HG03025 (cell line): ENCODE measurements around the gene EML2.
"Not testable (repeated sequence)": the region's sequence is repeated elsewhere in the genome, so short reads cannot be mapped to it uniquely, and the experiment has no call there.

Experiments used
- ATAC-seq: cut with Tn5 transposase; IDR thresholded peaks from one replicate; pipeline ENCODE4 v1.9.1; 2021; ENCODE audit warnings: mild to moderate bottlenecking, moderate library complexity; ENCODE audit not compliant: unreplicated experiment, low FRiP score

Gene EML2

DNA sequence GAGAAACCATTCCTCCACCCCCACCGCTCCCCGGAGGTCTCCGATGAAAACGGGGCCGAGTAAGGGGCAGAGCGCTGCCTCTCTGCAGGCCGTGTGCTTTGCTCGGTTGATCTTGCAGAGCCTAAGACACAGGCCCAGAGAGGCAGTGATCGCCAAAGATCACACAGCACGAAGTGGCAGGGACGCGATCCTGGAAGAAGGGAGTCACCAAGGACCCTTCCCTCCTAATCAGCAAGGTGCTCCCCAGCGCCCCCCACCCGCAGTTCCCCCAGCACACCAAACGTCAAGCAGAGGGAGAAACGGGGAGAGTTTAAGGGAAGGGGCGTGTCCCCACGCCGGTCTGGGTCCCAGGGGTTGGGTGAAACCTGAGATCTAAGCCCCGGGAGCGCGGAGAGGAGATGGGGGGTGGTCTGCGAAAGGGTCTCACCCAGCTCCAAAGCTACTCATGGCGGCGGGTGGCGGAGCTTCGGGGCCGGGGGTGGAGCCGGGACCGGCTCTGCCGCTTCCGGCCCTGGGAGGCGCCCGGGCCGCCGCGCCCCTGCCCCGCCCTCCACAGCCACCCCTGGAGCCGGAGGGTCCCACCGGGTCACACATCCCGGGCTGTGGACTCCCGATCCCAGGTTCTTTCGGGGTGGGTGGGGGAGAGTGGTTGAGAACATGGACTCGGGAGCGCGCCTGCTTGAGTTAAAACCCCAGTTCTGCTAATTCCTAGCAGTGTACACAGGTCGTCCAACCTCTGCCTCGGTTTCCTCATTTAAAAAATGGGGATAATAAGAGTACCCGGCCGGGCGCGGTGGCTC, at the start of gene EML2:
EML2 (minus strand) TSS at position 468 of the 800 bp plus-strand sequence; CDS start at position 447, 21 bp downstream.
- ATAC-seq: no peak

DNA sequence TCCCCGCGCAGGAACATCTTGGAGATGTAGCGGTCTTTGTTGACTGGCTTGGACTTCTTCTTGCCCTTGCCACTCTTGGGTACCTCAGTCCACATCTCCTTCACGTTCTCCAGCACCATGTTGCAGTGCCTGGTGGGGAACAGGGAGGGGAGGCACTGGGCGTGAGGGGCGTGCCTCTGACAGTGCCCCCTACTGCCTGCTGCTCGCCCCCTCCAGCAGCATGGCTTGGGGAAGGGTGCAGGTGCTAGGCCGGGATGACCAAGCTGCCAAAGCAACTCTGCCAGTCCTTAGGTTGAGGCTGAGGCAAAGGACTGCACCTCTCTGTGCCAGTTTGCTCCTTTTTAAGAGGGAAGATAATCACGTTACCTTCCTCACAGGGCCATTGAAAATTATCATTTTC, 48.4 kb upstream of the EML2 start:
- no peak for ATAC-seq

DNA sequence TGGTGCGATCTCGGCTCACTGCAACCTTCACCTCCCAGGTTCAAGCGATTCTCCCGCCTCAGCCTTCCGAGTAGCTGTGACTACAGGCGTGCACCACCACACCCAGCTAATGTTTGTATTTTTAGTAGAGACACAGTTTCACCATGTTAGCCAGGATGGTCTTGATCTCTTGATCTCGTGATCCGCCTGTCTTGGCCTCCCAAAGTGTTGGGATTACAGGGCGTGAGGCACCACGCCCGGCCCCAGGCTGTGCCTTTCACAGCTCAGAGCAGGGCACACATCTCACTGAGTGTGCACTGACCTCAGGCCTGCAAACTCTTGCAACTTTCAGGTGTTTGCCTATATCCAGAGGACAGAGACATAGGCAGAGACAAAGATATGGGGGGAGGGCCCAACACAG, 45.8 kb upstream of the EML2 start:
- ATAC-seq: not testable (repeated sequence)

DNA sequence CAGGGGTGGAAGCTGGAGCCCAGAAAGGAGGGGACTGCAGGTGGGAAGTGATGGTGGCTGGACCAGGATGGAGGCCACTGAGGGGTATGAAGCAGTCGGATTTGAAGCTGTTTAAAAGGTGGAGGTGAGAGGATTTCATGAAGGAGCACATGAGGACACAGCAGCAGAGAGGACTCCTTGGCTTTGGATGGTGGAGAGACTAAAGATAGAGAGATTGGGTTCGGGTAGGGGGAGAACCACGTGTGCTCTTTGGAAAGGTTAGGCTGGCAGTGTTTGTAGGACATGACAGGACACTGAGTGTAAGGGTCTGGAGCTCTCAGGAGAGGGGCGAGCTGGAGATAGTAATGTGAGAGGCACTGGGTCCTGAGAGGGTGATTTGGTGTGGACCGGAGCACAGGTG, 43.7 kb upstream of the EML2 start:
- no peak for ATAC-seq

- ATAC-seq: no peak
Observed at GRCh38 chr19:45682117-45682516, 42.9 kb upstream of the EML2 start.

DNA sequence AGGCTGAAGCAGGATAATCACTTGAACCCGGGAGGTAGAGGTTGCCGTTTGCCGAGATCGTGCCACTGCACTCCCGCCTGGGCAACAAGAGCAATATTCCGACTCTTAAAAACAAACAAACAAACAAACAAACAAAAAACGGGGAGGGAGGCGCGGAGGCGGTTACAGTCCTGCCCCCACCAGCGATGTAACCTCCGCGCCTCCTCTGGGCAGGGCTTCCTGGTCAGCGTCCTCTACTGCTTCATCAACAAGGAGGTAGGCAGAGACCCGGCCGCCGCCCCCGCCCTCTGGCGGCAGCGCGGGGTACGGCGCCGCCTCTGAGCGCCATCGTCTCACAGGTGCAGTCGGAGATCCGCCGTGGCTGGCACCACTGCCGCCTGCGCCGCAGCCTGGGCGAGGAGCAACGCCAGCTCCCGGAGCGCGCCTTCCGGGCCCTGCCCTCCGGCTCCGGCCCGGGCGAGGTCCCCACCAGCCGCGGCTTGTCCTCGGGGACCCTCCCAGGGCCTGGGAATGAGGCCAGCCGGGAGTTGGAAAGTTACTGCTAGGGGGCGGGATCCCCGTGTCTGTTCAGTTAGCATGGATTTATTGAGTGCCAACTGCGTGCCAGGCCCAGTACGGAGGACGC, 42.3 kb upstream of the EML2 start:
- no peak for ATAC-seq

GRCh38 chr19:45677351-45678230, 38.4 kb upstream of the EML2 start:
- ATAC-seq: no peak

DNA sequence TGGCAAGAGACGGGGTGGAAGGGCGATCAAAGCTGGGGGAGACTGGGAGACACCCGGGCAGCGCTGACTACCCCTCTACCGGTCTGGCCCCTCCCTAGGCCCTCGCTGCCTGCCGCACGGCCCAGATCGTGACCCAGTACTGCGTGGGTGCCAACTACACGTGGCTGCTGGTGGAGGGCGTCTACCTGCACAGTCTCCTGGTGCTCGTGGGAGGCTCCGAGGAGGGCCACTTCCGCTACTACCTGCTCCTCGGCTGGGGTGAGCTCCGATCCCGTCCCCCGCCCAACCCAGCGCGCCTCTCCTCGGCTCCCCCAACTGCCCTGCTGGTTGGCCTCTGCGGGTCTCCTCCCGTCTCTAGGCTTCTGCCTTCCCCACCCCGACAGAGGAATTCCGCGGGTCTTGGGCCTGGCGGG, 37.7 kb upstream of the EML2 start:
- no peak for ATAC-seq

DNA sequence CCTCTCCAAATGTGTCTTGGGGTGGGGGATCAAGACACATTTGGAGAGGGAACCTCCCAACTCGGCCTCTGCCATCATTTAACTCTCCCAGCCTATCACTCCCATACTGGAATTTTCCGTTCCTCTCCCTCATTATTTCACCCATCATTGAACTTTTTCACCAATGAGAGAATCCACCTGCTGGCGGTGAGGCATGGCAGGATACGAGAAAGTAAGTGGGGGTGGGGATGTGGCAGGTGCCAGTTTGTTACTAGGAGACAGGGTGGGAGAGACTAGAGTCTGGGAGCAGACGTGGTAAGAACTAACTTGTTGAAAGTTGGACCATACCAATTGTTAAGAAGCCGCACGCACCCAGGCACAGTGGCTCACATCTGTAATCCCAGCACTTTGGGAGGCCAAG, 35.7 kb upstream of the EML2 start:
- ATAC-seq: no peak

- ATAC-seq: no peak
Observed at GRCh38 chr19:45670670-45671453, 31.7 kb upstream of the EML2 start.

DNA sequence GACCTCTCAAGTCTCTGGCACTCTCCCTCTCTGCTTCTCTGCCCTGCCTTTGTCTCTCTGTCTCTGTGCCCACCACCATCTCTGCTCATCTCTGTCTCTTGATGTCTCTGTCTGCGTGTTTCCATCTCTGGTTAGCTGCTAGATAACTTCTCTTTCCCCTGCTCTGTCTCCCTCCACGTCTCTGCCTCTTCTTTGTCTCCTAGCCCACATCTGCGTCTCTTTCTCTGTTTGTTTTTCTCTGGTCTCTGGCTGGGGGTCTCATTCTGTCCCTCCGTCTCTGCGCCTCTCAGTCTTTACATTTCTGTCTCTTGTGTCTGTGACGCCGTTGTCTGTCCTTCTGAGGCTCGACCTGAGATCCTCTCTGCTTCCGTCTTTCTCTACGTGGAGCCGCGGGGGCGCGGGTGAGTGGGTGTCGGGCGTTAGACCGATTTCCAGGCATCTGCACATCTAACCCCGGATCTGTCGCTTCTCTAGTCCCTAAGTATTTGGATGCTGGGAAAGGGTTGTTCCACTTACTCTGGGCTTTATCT, 29.2 kb upstream of the EML2 start:
- ATAC-seq: no peak

GRCh38 chr19:45667620-45668341, 28.6 kb upstream of the EML2 start, which contains the start of gene GIPR:
Gene GIPR (plus strand): TSS chr19:45668221. CDS start chr19:45669521, 1,300 bp downstream.
- no peak for ATAC-seq

GRCh38 chr19:45664575-45664974, 25.4 kb upstream of the EML2 start:
- no peak for ATAC-seq

DNA sequence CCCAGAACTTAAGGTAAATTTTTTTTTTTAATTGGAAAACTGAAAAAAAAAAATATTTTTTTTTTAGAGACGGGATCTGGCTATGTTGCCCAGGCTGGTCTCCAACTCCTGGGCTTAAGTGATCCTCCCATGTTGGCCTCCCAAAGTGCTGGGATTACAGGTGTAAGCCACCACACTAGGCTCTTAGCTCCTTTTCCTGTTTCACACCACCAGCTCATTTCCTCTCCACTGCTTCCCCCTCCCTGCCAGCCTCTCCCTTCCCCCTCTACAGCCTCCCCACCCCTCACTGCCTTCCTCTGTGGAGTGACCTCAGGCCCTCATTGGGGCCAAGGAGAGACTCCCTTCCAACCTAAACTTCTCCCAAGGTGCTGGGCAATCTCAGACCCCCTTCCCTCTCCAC, 24.6 kb upstream of the EML2 start:
- ATAC-seq: no peak

DNA sequence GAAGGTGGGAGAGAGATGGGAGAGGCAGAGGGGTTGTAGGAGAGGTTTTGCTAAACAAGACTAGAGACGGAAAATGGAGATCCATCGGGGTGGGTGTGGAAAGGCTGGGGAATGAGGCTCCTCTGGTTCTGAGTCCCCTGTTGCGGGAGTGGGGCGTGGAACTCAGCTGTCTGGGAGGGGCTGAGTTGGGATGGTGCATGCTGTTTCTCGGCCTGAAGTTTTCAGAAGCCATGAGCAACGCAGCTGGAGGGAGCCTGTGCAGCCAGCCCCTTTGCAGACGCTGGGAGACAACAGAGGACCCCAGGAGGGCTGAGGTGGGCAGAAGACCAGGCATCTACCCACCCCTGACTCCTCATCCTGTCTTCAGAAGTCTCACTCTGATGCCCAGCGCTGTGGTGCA, 21.4 kb upstream of the EML2 start:
- no peak for ATAC-seq

- no peak for ATAC-seq
Observed at GRCh38 chr19:45659096-45659729, 20.0 kb upstream of the EML2 start.

GRCh38 chr19:45657520-45658167, 18.4 kb upstream of the EML2 start:
- no peak for ATAC-seq

DNA sequence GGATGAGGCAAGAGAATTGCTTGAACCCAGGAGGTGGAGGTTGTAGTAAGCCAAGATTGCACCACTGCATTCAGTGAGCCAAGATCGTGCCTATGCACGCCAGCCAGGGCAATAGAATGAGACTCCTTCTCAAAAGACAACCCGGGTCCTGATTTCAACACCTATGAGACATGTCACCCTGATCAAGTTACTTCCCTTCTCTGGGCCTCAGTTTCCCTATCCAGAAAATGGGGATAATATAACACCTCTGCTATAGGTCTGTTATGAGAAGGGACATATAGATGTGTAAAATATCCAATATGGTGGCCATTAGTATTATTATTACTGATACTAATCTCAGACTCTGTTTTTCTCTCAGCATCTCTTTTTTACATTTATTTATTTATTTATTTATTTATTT, 15.9 kb upstream of the EML2 start:
- ATAC-seq: no peak
